Astrocyte of the cerebellum (primary cell): ENCODE measurements around the gene STPG2.

Experiments
- DNase-seq: peaks from one replicate; pipeline ENCODE4 v3.0.0-alpha.2; 2011; ENCODE audit warnings: low read depth
- H3K4me3 ChIP-seq: 2 replicates; pipeline ENCODE4 v1.5.1; 2011; ENCODE audit warnings: mild to moderate bottlenecking, low read depth, low read length, moderate library complexity
- CTCF ChIP-seq: IDR thresholded peaks from 2 replicates; pipeline ENCODE4 v1.5.1; 2012; ENCODE audit warnings: low read length, low read depth, moderate library complexity, mild to moderate bottlenecking; ENCODE audit errors: missing control alignments
- in situ Hi-C: cut with HindIII; loops from 2 replicates; pipeline ENCODE4 v1.10.0; 2017; ENCODE audit warnings: low sequenced_read_pairs

Gene STPG2

GRCh38 chr4:98101988-98102387 lies 41.3 kb downstream of the STPG2 start:
- TF ChIP-seq CTCF: no peak
- DNase-seq: no peak
- H3K4me3 ChIP-seq: no peak overlapping the region
- in situ Hi-C loops: no loop called here

DNA sequence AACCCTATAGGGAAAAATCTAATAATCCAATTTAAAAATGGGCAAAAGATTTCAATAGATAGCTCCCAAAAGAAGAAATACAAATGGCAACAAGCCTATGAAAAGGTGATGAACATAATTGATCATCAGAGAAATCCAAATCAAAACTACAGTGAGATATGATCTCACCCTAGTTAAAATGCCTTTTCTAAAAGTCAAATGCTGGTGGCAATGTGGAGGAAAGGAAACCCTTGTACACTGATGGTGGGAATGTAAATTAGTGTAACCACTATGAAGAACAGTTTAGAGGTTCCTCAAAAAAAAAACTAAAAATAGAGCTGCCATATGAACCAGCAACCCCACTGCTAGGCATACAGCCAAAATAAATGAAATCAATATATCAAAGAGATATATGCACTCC lies 44.5 kb downstream of the STPG2 start:
- peak; percentile 9 for DNase-seq
- TF ChIP-seq CTCF: no peak
- H3K4me3 ChIP-seq: no peak overlapping the region
- in situ Hi-C loops: no loop called here

- in situ Hi-C loops: no loop called here
- no peak for DNase-seq
- no peak for TF ChIP-seq CTCF
- no peak overlapping the region for H3K4me3 ChIP-seq
Measured at GRCh38 chr4:98094118-98094517, 49.2 kb downstream of the STPG2 start.

GRCh38 chr4:98093662-98094061 lies 49.6 kb downstream of the STPG2 start:
- H3K4me3 ChIP-seq: no peak overlapping the region
- DNase-seq: no peak
- in situ Hi-C loops: no loop called here
- TF ChIP-seq CTCF: no peak

DNA sequence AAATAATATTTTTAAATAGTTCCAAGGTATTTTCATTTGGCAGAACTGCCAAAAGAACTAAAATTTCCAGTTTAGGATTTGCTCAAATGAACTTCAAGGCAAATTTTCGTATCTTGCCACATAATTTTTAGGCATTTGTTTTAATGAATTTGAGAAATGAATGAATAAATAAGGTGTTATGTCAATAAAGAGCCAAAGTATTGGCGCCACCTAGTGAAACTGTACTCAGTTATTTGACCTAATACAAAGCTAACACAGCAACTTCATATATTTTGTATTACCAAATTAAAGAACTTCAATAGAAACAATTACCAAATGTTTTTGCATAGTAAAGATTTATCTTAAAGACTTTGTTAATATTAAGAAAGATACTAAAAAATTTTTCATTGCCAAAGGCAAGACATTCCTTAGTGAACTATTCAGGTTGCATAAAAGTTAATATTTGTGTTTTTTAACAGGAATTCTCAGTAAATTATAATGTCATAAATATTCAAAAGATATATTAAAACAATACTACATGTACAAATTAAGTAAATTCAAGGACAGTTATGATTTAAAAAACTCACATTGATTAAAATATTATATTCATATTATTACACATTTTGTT lies 50.3 kb downstream of the STPG2 start:
- in situ Hi-C loops: no loop called here
- DNase-seq: peak; percentile 11
- H3K4me3 ChIP-seq: no peak overlapping the region
- peak; percentile 47 for TF ChIP-seq CTCF

- no peak for TF ChIP-seq CTCF
- H3K4me3 ChIP-seq: no peak overlapping the region
- no peak for DNase-seq
- in situ Hi-C loops: no loop called here
Measured at GRCh38 chr4:98081936-98082335, 61.3 kb downstream of the STPG2 start.
